BJ (cell line): ENCODE measurements around the gene TMEM47. TPM values are rescaled to one million over a fixed set of nuclear protein-coding genes. Genes with fewer than 3 reads are reported as not detected.

ENCODE experiments used
- CTCF ChIA-PET: fragments of 350-600 bp; formaldehyde crosslinking; extraction: SDS; loops from one replicate; lab custom pipeline; 2021; ENCODE audit warnings: antibody characterized with exemption, inconsistent platforms; lab: Yijun Ruan, JAX
- POLR2A ChIA-PET: fragments of 300-600 bp; sonication (Branson Sonifier 250); formaldehyde crosslinking; extraction: SDS; loops from one replicate; lab custom pipeline; 2021; ENCODE audit warnings: antibody characterized with exemption; lab: Charles Lee
- DNase-seq: peaks from one replicate; pipeline ENCODE4 v3.0.0-alpha.2; 2011; ENCODE audit warnings: low read depth
- H3K27me3 ChIP-seq: 2 replicates; pipeline ENCODE4 v1.6.0; 2011; ENCODE audit warnings: low read length; ENCODE audit not compliant: control insufficient read depth, insufficient read depth
- H3K36me3 ChIP-seq: 2 replicates; pipeline ENCODE4 v1.5.1; 2011; ENCODE audit warnings: low read length; ENCODE audit not compliant: control insufficient read depth, insufficient read depth
- H3K4me3 ChIP-seq: 2 replicates; pipeline ENCODE4 v1.5.1; 2011; ENCODE audit warnings: low read depth, mild to moderate bottlenecking, control low read depth, low read length
- polyA plus RNA-seq: library from polyadenylated mRNA; depleted of rRNA; stranded (reverse); fragments of >200 nt; gene quantifications from 2 replicates; pipeline ENCODE4 v1.2.3, GENCODE V29; 2011
- TF ChIP-seq, protein P1 (sequence below): IDR thresholded peaks from 2 replicates; pipeline ENCODE4 v1.5.1; 2011; ENCODE audit warnings: low read depth, mild to moderate bottlenecking, control low read depth, inconsistent platforms, low read length, moderate library complexity; ENCODE audit not compliant: insufficient read depth

The TMEM47 gene
- polyA plus RNA-seq, 1 experiment = 56.9 TPM

- ChIA-PET CTCF (no interaction called here), POLR2A (no interaction called here)
- DNase-seq = no peak
- H3K27me3 ChIP-seq = no peaks in the 10 kb centered on the region
- no peak overlapping the region for H3K4me3 ChIP-seq
- TF ChIP-seq, protein P1, sequence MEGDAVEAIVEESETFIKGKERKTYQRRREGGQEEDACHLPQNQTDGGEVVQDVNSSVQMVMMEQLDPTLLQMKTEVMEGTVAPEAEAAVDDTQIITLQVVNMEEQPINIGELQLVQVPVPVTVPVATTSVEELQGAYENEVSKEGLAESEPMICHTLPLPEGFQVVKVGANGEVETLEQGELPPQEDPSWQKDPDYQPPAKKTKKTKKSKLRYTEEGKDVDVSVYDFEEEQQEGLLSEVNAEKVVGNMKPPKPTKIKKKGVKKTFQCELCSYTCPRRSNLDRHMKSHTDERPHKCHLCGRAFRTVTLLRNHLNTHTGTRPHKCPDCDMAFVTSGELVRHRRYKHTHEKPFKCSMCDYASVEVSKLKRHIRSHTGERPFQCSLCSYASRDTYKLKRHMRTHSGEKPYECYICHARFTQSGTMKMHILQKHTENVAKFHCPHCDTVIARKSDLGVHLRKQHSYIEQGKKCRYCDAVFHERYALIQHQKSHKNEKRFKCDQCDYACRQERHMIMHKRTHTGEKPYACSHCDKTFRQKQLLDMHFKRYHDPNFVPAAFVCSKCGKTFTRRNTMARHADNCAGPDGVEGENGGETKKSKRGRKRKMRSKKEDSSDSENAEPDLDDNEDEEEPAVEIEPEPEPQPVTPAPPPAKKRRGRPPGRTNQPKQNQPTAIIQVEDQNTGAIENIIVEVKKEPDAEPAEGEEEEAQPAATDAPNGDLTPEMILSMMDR = no peak
- no peaks in the 10 kb centered on the region for H3K36me3 ChIP-seq
Measured at GRCh38 chrX:34624416-34624815, 32.7 kb downstream of the TMEM47 start.

GRCh38 chrX:34619920-34620319, 37.2 kb downstream of the TMEM47 start:
- DNase-seq = no peak
- TF ChIP-seq, protein P1 = no peak
- Histone ChIP-seq H3K27me3 (no peaks in the 10 kb centered on the region), H3K36me3 (no peaks in the 10 kb centered on the region), H3K4me3 (no peak overlapping the region)
- ChIA-PET CTCF (no interaction called here), POLR2A (no interaction called here)

DNA sequence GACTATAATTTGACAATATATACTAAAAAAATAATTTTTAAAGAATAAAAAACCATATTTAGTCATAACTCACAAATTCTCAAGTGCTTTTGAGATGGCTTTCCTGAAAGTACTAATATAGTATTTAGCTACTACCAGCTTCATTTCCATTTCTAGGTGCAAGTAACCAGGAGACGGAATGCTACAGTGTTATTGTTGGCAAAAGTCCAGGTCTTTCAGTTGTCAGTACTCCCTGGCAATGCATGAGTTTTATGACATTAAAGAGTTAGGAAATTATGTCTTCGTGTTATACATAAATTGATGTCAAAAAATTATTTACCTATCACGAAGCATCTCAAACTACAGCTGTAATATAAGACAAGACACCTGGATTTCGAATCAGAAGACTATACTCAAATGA, 45.0 kb downstream of the TMEM47 start:
- POLR2A ChIA-PET = no interaction called here
- CTCF ChIA-PET = no interaction called here
- no peak for DNase-seq

DNA sequence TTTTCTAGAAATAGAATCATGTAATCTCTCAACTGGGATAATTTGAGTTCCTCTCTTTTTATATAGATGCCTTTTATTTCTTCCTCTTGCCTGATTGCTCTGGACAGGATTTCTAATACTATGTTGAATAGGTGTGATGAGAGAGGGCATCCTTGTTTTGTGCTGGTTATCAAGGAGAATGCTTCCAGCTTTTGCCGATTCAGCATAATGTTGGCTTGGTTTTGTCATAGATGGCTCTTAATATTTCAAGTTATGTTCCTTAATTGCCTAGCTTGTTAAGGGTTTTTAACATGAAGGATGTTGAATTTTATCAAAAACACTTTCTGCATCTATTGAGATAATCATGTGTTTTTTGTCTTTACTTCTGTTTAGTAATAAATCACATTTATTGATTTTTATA, 58.7 kb downstream of the TMEM47 start:
- ChIA-PET POLR2A (no interaction called here), CTCF (interaction anchor here (0.6 kb wide), 2 partner anchors 276 to 536 kb away, joined by 3 read pairs; no protein-coding TSS in a partner anchor)
- Histone ChIP-seq H3K27me3 (no peaks in the 10 kb centered on the region), H3K36me3 (no peaks in the 10 kb centered on the region), H3K4me3 (no peak overlapping the region)
- TF ChIP-seq, protein P1 = no peak
- no peak for DNase-seq

More for the DNA sequence above, 45.0 kb downstream of the TMEM47 start:
- H3K27me3 ChIP-seq = no peaks in the 10 kb centered on the region
- H3K36me3 ChIP-seq = no peaks in the 10 kb centered on the region
- no peak overlapping the region for H3K4me3 ChIP-seq
- TF ChIP-seq, protein P1 = no peak

DNA sequence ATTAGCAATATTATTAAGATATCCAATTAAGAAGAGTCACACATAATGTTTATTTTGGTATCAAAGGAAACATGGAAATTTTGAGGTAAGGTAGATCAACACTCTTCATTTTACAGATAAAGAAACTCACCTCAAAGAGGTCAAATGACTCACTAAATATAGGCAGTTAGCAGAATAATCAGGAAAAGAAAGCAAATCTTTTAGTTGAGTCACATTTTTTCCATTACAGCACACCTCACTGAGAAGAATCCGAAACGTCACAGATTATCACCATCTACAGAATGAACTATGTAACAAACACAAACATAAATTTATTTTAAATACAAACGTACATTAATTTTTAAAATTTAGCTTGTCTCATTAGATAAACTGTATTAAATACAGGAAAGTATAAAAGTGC, 70.1 kb downstream of the TMEM47 start:
- no peak for DNase-seq
- H3K36me3 ChIP-seq = no peaks in the 10 kb centered on the region
- no peak overlapping the region for H3K4me3 ChIP-seq
- ChIA-PET CTCF (no interaction called here), POLR2A (no interaction called here)
- TF ChIP-seq, protein P1 = no peak
- H3K27me3 ChIP-seq = no peaks in the 10 kb centered on the region
